Uterus (tissue), 4 donors: ENCODE data around the gene IER3. TPM values are rescaled to one million over a fixed set of nuclear protein-coding genes. Genes with fewer than 3 reads are reported as not detected.

Source experiments
- DNase-seq, 2 donors: peaks; one replicate each; pipeline ENCODE4 v3.0.0-alpha.2; 2019 to 2020
- H3K27ac ChIP-seq, 2 donors: fragments of 200-600 bp; sonication (generic); 1 replicate in 1 of 2; 2 replicates in 1 of 2; pipeline ENCODE4 v1.5.1; 2016 to 2018
- H3K27me3 ChIP-seq, 2 donors: fragments of 200-600 bp; sonication (generic); one replicate each; pipeline ENCODE4 v1.5.1; 2018 to 2019; ENCODE audit warnings: control low read depth in 1 of 2
- H3K36me3 ChIP-seq, 2 donors: fragments of 200-600 bp; sonication (generic); one replicate each; pipeline ENCODE4 v1.5.1; 2019; ENCODE audit warnings: control low read depth in 1 of 2
- H3K4me1 ChIP-seq, 2 donors: fragments of 200-600 bp; sonication (generic); one replicate each; pipeline ENCODE4 v1.5.1; 2018 to 2019; ENCODE audit warnings: control low read depth in 1 of 2
- H3K4me3 ChIP-seq, 2 donors: fragments of 200-600 bp; sonication (generic); 1 replicate in 1 of 2; 2 replicates in 1 of 2; pipeline ENCODE4 v1.5.1; 2018 to 2019; ENCODE audit warnings: mild to moderate bottlenecking in 1 of 2
- H3K9me3 ChIP-seq, 2 donors: fragments of 200-600 bp; sonication (generic); one replicate each; pipeline ENCODE4 v1.5.1; 2019; ENCODE audit warnings: control low read depth in 1 of 2
- CTCF ChIP-seq, 4 experiments: fragments of 200-600 bp in 2 of 4; fragments of 450-650 bp in 2 of 4; sonication (generic) in 2 of 4; IDR thresholded peaks; one replicate each; pipeline ENCODE4 v1.5.1; 2016 to 2019; ENCODE audit warnings: antibody characterized with exemption in 4 of 4, mild to moderate bottlenecking in 2 of 4, moderate library complexity in 1 of 4
- POLR2A ChIP-seq, 2 donors: fragments of 450-650 bp; IDR thresholded peaks; one replicate each; pipeline ENCODE4 v1.6.1; 2016; ENCODE audit warnings: antibody characterized with exemption in 2 of 2, mild to moderate bottlenecking in 1 of 2, moderate library complexity in 1 of 2
- intact Hi-C: fragments of 100-400 bp; cut with DNase I; formaldehyde crosslinking; loops from one replicate; pipeline ENCODE4 v1.15.1; 2023; ENCODE audit warnings: low total_unique reads
- total RNA-seq, 4 donors: library from RNA; depleted of rRNA in 3 of 4; stranded (reverse); fragments of >200 nt in 3 of 4; gene quantifications; one replicate each; pipeline versions ENCODE4 v1.1.0 to v1.2.4, GENCODE V29; 2014 to 2023
- donor health status: DM: yes; HTN: yes; CAD: no.

Gene IER3
- total RNA-seq, 4 donors from 2014 or later, result 0.88 to 23.8 (median 10.4) TPM

- H3K4me3 ChIP-seq, result no peak overlapping the region
- no peak for DNase-seq
- H3K4me1 ChIP-seq, result peaks cover 24 to 32% of the 10 kb centered on the region in 2 donors
- no peaks in the 10 kb centered on the region for H3K27me3 ChIP-seq
- peak overlapping the region; percentile 82 to 96 for H3K27ac ChIP-seq
- H3K9me3 ChIP-seq, result no peaks in the 10 kb centered on the region
- no peaks in the 10 kb centered on the region for H3K36me3 ChIP-seq
- intact Hi-C loops, result no loop called here
- no peak for TF ChIP-seq CTCF (IDR thresholded peaks at IDR 0.05)
- TF ChIP-seq POLR2A (IDR thresholded peaks at IDR 0.05), result no peak
These were observed 36.2 kb upstream of the IER3 start for GRCh38 chr6:30780642-30780920.

- Histone ChIP-seq H3K4me1 (peaks cover 24 to 32% of the 10 kb centered on the region in 2 donors), H3K4me3 (no peak overlapping the region), H3K9me3 (no peaks in the 10 kb centered on the region), H3K27me3 (no peaks in the 10 kb centered on the region), H3K27ac (peak overlapping the region; percentile 82 to 96), H3K36me3 (no peaks in the 10 kb centered on the region)
- intact Hi-C loops, result no loop called here
- DNase-seq, result no peak
- TF ChIP-seq POLR2A (IDR thresholded peaks at IDR 0.05) (no peak), CTCF (IDR thresholded peaks at IDR 0.05) (no peak)
These were observed 35.7 kb upstream of the IER3 start for GRCh38 chr6:30779850-30780641.

- intact Hi-C loops, result no loop called here
- H3K27ac ChIP-seq, result peak overlapping the region; percentile 82 to 96
- no peaks in the 10 kb centered on the region for H3K9me3 ChIP-seq
- no peak for DNase-seq
- no peaks in the 10 kb centered on the region for H3K27me3 ChIP-seq
- no peak overlapping the region for H3K4me3 ChIP-seq
- H3K4me1 ChIP-seq, result peaks cover 24 to 32% of the 10 kb centered on the region in 2 donors
- no peaks in the 10 kb centered on the region for H3K36me3 ChIP-seq
- TF ChIP-seq CTCF (IDR thresholded peaks at IDR 0.05) (no peak), POLR2A (IDR thresholded peaks at IDR 0.05) (no peak)
These were observed 33.8 kb upstream of the IER3 start for GRCh38 chr6:30778001-30778635.

- H3K36me3 ChIP-seq, result no peaks in the 10 kb centered on the region
- peaks cover 20 to 26% of the 10 kb centered on the region in 2 donors for H3K4me1 ChIP-seq
- no peaks in the 10 kb centered on the region for H3K9me3 ChIP-seq
- peak overlapping the region in 1 of 2 donors; percentile 96 for H3K27ac ChIP-seq
- TF ChIP-seq POLR2A (IDR thresholded peaks at IDR 0.05) (no peak), CTCF (IDR thresholded peaks at IDR 0.05) (no peak)
- no peaks in the 10 kb centered on the region for H3K27me3 ChIP-seq
- no peak overlapping the region for H3K4me3 ChIP-seq
- no peak for DNase-seq
- intact Hi-C loops, result no loop called here
These were observed 32.8 kb upstream of the IER3 start for GRCh38 chr6:30777155-30777485.

GRCh38 chr6:30776390-30777154 lies 32.2 kb upstream of the IER3 start:
- Histone ChIP-seq H3K4me3 (no peak overlapping the region), H3K4me1 (peaks cover 20 to 25% of the 10 kb centered on the region in 2 donors), H3K9me3 (no peaks in the 10 kb centered on the region), H3K27ac (no peak overlapping the region), H3K27me3 (no peaks in the 10 kb centered on the region), H3K36me3 (no peaks in the 10 kb centered on the region)
- no peak for DNase-seq
- intact Hi-C loops, result no loop called here
- TF ChIP-seq POLR2A (IDR thresholded peaks at IDR 0.05) (no peak), CTCF (IDR thresholded peaks at IDR 0.05) (no peak)
